Measurements from ENCODE around the gene FDX1.
"Not testable (repeated sequence)": the region's sequence is repeated elsewhere in the genome, so short reads cannot be mapped to it uniquely, and the experiment has no call there.

GRCh38 chr11:110421658-110422057 is 8.1 kb upstream of the FDX1 start:
- TF ChIP-seq, protein P1, sequence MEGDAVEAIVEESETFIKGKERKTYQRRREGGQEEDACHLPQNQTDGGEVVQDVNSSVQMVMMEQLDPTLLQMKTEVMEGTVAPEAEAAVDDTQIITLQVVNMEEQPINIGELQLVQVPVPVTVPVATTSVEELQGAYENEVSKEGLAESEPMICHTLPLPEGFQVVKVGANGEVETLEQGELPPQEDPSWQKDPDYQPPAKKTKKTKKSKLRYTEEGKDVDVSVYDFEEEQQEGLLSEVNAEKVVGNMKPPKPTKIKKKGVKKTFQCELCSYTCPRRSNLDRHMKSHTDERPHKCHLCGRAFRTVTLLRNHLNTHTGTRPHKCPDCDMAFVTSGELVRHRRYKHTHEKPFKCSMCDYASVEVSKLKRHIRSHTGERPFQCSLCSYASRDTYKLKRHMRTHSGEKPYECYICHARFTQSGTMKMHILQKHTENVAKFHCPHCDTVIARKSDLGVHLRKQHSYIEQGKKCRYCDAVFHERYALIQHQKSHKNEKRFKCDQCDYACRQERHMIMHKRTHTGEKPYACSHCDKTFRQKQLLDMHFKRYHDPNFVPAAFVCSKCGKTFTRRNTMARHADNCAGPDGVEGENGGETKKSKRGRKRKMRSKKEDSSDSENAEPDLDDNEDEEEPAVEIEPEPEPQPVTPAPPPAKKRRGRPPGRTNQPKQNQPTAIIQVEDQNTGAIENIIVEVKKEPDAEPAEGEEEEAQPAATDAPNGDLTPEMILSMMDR (IDR thresholded peaks at IDR 0.05) = not testable (repeated sequence)
- TF ChIP-seq CBFB (CRISPR knock-in tag; IDR thresholded peaks at IDR 0.05; ENCODE audit: low read depth); USF2 (CRISPR knock-in tag; IDR thresholded peaks at IDR 0.05); CREB1 (CRISPR knock-in tag; IDR thresholded peaks at IDR 0.05); MYBL2 (CRISPR knock-in tag; IDR thresholded peaks at IDR 0.05); NFYB (CRISPR knock-in tag; conservative IDR thresholded peaks at IDR 0.05; ENCODE audit: low read depth); ELF4 (CRISPR knock-in tag; IDR thresholded peaks at IDR 0.05; ENCODE audit: low read depth); NR2C2 (CRISPR knock-in tag; IDR thresholded peaks at IDR 0.05): not testable (repeated sequence)

Data from WTC11 (cell line).